ENCODE data around the gene NSUN3.

The NSUN3 gene

DNA sequence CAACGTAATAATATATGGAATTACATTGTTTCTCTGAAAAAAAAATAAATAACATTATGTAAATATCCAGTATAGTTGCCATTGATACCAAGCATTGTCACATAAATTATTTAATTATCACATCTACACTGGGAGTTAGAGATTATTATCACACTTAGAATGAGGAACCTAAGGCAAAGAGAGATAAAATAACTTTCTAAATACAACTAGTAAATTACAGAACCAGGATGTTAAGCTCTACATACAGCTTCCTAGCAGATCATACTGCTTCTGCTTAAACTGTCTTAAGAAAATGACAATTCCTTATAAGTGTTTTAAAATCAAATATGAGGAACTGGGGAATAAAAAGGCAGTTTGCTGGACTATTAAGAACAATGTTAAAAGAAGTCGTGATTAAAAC is 104.5 kb downstream of the NSUN3 start:
- Histone ChIP-seq H3K4me3 (no peak overlapping the region), H3K36me3 (replicated peaks) (no peaks in the 10 kb centered on the region), H3K4me1 (peaks cover under 1% of the 10 kb centered on the region), H3K9me3 (no peaks in the 10 kb centered on the region), H3K27me3 (ENCODE audit: low read depth) (peaks cover 96% of the 10 kb centered on the region)
- in situ Hi-C loops (cut with MboI; ENCODE audit: low sequenced_read_pairs), result no loop called here
- DNase-seq (ENCODE audit: low spot score in 2 of 2), result no peak

DNA sequence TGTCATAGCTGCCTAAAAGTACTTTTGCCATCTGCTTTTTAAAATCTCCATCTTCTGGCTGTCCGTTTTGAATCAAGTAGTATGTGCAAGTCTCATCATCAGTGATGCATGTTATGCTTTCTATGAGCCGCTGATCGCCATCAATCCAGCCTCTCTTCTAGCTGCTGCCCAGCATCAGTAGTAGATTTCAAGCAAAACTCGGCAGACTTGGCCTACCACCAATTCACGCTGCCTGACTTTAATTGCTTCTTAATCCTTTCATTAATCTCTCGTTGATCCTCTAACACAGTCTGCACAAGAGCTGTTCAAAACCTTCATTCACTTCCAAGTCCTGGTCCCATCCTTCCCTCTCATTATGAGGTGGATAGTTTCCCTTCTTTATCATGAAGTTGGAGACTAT is 104.9 kb downstream of the NSUN3 start:
- DNase-seq (ENCODE audit: low spot score in 2 of 2), result no peak
- peaks cover 5% of the 10 kb centered on the region for H3K4me1 ChIP-seq
- H3K27me3 ChIP-seq (ENCODE audit: low read depth), result peaks cover 93% of the 10 kb centered on the region
- no peaks in the 10 kb centered on the region for H3K9me3 ChIP-seq
- no peaks in the 10 kb centered on the region for H3K36me3 ChIP-seq (replicated peaks)
- no peak overlapping the region for H3K4me3 ChIP-seq
- in situ Hi-C loops (cut with MboI; ENCODE audit: low sequenced_read_pairs), result no loop called here

DNA sequence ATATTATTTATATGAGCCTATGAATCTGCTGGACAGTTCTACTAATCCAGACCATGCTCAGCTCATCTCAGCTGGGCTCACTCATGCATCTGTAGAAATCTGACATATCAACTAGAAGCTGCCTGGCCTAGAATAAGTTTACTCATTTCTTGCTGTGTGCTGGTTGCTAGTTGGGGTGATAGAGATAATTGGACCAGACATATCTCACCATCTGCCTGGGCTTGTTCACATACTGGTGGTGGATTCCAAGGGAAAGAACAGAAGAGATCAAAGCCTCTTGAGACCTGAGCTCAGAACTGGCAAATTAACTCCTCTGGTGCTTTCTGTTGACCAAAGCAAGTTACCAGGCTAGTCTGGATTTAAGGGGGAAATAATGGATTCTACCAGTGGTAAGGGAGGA is 109.1 kb downstream of the NSUN3 start:
- Histone ChIP-seq H3K9me3 (no peaks in the 10 kb centered on the region), H3K36me3 (replicated peaks) (no peaks in the 10 kb centered on the region), H3K4me3 (no peak overlapping the region), H3K4me1 (peaks cover 17% of the 10 kb centered on the region), H3K27me3 (ENCODE audit: low read depth) (peaks cover 63% of the 10 kb centered on the region)
- in situ Hi-C loops (cut with MboI; ENCODE audit: low sequenced_read_pairs), result no loop called here
- no peak for DNase-seq (ENCODE audit: low spot score in 2 of 2)

DNA sequence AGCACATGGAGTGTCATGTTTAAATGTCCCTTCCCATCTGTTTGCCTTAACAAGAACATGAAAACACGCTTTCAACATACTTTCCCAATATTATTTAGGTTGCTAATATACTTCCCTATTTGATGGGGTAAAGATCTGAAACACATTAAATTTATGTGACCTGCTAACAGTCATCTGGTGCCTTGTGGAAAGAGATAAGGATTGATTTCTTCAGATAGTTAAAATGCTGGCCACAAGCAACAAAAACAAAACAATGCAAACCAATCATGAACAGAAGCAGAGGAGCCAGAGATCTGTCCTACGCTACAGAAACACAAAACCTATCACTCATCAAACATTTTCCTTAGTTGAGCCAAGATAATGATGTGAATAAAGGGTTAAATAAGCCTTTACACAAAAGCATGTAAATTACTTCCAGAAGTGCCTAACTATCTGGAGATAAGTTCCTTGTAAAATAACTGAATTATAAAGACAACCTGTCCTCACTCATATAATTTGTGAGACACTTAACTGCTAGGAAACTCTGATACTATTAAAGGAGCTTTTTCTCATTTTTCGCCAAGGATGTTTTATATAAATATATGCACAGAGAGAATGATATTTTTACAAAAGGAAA is 109.9 kb downstream of the NSUN3 start:
- peak in 1 of 2 experiments; percentile 87 for DNase-seq (ENCODE audit: low spot score in 2 of 2)
- H3K27me3 ChIP-seq (ENCODE audit: low read depth), result peaks cover 63% of the 10 kb centered on the region
- H3K4me1 ChIP-seq, result peaks cover 17% of the 10 kb centered on the region
- H3K9me3 ChIP-seq, result no peaks in the 10 kb centered on the region
- H3K4me3 ChIP-seq, result no peak overlapping the region
- H3K36me3 ChIP-seq (replicated peaks), result no peaks in the 10 kb centered on the region
- in situ Hi-C loops (cut with MboI; ENCODE audit: low sequenced_read_pairs), result no loop called here

DNA sequence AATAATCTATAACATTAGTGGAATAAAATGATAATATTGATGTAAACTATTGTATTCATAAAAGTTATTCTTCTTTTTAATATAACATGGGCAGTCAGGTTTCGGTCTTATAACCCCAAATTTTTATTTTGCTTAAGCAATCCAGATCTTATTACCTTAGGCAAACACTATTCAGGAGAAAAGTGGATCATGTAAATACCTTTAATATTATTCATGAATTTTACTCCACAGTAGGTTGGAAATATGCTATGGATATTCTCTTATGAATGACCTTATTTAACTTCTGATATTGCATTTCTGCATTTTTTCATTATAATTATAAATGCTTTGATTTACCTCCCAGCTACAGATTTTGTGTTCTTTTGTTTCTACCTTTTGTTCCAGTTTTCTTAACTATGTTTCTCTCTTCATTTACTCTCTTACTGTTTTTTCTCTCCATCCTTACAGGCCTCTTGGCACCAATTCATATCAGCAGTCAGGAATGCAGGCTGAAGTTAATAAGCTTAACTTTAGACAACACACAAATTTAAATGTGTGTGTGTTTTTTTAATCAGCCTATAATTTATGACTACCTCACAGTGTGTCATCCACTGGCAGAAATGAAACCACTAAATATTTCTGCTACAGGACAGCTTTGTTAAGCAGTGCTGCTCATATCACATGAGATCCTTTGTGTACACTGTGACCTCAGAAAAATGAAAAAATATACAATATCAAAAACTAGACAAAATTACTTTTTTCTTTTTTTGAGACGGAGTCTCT is 111.0 kb downstream of the NSUN3 start:
- no peak for DNase-seq (ENCODE audit: low spot score in 2 of 2)
- H3K4me3 ChIP-seq, result no peak overlapping the region
- peaks cover 17% of the 10 kb centered on the region for H3K4me1 ChIP-seq
- H3K27me3 ChIP-seq (ENCODE audit: low read depth), result peaks cover 64% of the 10 kb centered on the region
- H3K9me3 ChIP-seq, result no peaks in the 10 kb centered on the region
- no peaks in the 10 kb centered on the region for H3K36me3 ChIP-seq (replicated peaks)
- in situ Hi-C loops (cut with MboI; ENCODE audit: low sequenced_read_pairs), result no loop called here

DNA sequence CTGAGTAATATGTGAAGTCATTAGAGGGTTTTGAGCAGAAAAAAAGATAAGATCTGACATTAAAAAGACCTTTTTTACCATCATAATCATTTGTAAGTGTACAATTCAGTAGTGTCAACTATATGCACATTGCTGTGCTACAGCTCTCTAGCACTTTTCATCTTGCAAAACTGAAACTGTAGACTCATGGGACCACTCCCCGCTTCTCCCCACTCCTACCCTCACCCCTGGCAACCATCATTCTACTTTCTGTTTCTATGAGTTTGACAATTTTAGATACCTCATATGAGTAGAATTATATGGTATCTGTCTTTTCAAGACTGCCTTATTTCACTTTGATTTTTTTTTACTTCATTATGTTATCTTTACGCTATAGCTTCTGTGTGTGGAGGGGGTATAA is 112.8 kb downstream of the NSUN3 start:
- in situ Hi-C loops (cut with MboI; ENCODE audit: low sequenced_read_pairs), result no loop called here

DNA sequence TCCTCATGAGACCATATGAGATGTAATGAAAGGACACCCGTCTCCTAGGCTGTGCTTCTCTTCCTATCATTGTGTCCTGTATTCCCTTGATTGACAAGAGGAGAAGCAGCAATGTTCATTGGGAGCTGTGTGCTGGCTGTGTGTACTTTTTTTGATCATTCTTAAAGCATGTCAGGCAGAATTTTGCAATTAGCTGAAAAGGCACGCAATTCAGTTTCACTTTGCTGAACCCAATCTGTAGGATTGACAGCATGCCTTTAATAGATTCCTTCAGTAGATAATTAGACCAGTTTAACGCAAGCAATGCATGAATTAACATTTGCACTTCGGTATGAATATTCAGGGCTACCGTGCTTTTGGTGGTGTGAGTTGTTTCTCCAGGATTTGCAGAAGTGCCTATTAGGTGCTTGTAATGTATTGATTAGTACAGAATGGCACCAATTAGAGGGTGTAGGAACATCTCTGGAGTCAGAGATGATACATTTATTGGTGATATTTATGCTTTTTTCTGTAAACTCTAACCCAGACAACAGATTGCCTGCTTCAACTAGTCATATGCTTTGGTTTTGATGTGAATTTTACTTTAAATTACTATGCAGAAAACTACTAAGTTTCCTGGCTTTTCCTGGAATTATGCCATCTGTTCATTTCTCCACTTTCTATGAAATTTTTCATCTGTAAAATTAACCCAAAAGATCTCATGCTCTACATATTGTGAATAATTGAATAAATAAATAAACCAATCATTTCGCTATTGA is 114.3 kb downstream of the NSUN3 start:
- Histone ChIP-seq H3K4me3 (no peak overlapping the region), H3K27me3 (ENCODE audit: low read depth) (peaks cover 54% of the 10 kb centered on the region), H3K9me3 (no peaks in the 10 kb centered on the region), H3K4me1 (peaks cover 20% of the 10 kb centered on the region), H3K36me3 (replicated peaks) (no peaks in the 10 kb centered on the region)
- no peak for DNase-seq (ENCODE audit: low spot score in 2 of 2)
- in situ Hi-C loops (cut with MboI; ENCODE audit: low sequenced_read_pairs), result no loop called here

More for the DNA sequence above, 112.8 kb downstream of the NSUN3 start:
- H3K9me3 ChIP-seq, result no peaks in the 10 kb centered on the region
- DNase-seq (ENCODE audit: low spot score in 2 of 2), result no peak
- H3K27me3 ChIP-seq (ENCODE audit: low read depth), result peaks cover 58% of the 10 kb centered on the region
- no peak overlapping the region for H3K4me3 ChIP-seq
- H3K4me1 ChIP-seq, result peaks cover 20% of the 10 kb centered on the region
- no peaks in the 10 kb centered on the region for H3K36me3 ChIP-seq (replicated peaks)
